Liver (tissue), 3 donors: ENCODE data around the gene PHACTR4.
"Not testable (repeated sequence)": the region's sequence is repeated elsewhere in the genome, so short reads cannot be mapped to it uniquely, and the experiment has no call there.

Experiments used
- ATF3 ChIP-seq: IDR thresholded peaks from 2 replicates; pipeline ENCODE4 v1.6.1; 2016; ENCODE audit warnings: antibody characterized with exemption
- CTCF ChIP-seq: fragments of 150-350 bp; IDR thresholded peaks from 2 replicates; pipeline ENCODE4 v1.5.1; 2017; ENCODE audit warnings: improper control_type of control experiment, low read depth, low read length; ENCODE audit not compliant: missing input control
- MAX ChIP-seq: IDR thresholded peaks from 2 replicates; pipeline ENCODE4 v1.6.1; 2016; ENCODE audit warnings: antibody characterized with exemption
- RAD21 ChIP-seq, 2 donors: IDR thresholded peaks; 2 replicates each; pipeline ENCODE4 v1.6.1; 2016; ENCODE audit warnings: antibody characterized with exemption in 2 of 2, mild to moderate bottlenecking in 2 of 2
- REST ChIP-seq: IDR thresholded peaks from 2 replicates; pipeline ENCODE4 v1.6.1; 2016; ENCODE audit warnings: antibody characterized with exemption, mild to moderate bottlenecking
- SP1 ChIP-seq: IDR thresholded peaks from 2 replicates; pipeline ENCODE4 v1.6.1; 2018; ENCODE audit warnings: antibody characterized with exemption, mild to moderate bottlenecking
- TAF1 ChIP-seq: conservative IDR thresholded peaks from 2 replicates; pipeline ENCODE4 v1.6.1; 2016; ENCODE audit warnings: antibody characterized with exemption, mild to moderate bottlenecking
- YY1 ChIP-seq: IDR thresholded peaks from 2 replicates; pipeline ENCODE4 v1.6.1; 2016; ENCODE audit warnings: antibody characterized with exemption, mild to moderate bottlenecking
- donor health status: healthy.
- donor health status: healthy.

GRCh38 chr1:28514445-28514933, 144.9 kb downstream of the PHACTR4 start:
- not testable (repeated sequence) for TF ChIP-seq RAD21 (IDR thresholded peaks at IDR 0.05); CTCF; ATF3; SP1; TAF1; MAX; YY1; REST
